HepG2 (cell line): ENCODE data around the gene CD207. TPM values are rescaled to one million over a fixed set of nuclear protein-coding genes. Genes with fewer than 3 reads are reported as not detected.

ENCODE experiments used
- AFF4 ChIP-seq: sonication (generic); formaldehyde crosslinking; IDR thresholded peaks from 2 replicates; pipeline ENCODE4 v1.4.0; 2020; ENCODE audit warnings: missing genetic modification reagents
- CBX2 ChIP-seq, 2 experiments: fragments of 200-600 bp in 1 of 2; sonication (generic); formaldehyde crosslinking in 1 of 2; IDR thresholded peaks; 2 replicates each; pipeline versions ENCODE4 v1.7.0 to v1.8.1; 2018 to 2022; ENCODE audit warnings: low read depth in 2 of 2, low read length in 1 of 2, mild to moderate bottlenecking in 1 of 2, missing genetic modification reagents in 1 of 2
- GLMP ChIP-seq: sonication (generic); formaldehyde crosslinking; IDR thresholded peaks from 2 replicates; pipeline ENCODE4 v1.9.0; 2021; ENCODE audit warnings: missing genetic modification reagents, mild to moderate bottlenecking, borderline replicate concordance
- ZFP36L2 ChIP-seq: sonication (generic); formaldehyde crosslinking; IDR thresholded peaks from 2 replicates; pipeline ENCODE4 v1.4.0; 2020; ENCODE audit warnings: missing genetic modification reagents
- ZFP62 ChIP-seq: sonication (generic); formaldehyde crosslinking; IDR thresholded peaks from 2 replicates; pipeline ENCODE4 v1.4.0; 2020; ENCODE audit warnings: missing genetic modification reagents
- ZMYM3 ChIP-seq: sonication (generic); formaldehyde crosslinking; IDR thresholded peaks from 2 replicates; pipeline ENCODE4 v1.5.1; 2020; ENCODE audit warnings: mild to moderate bottlenecking, missing genetic modification reagents
- ZNF329 ChIP-seq: sonication (generic); formaldehyde crosslinking; IDR thresholded peaks from 2 replicates; pipeline ENCODE4 v1.9.0; 2021; ENCODE audit warnings: low read depth, mild to moderate bottlenecking, missing genetic modification reagents
- ZNF550 ChIP-seq: sonication (generic); formaldehyde crosslinking; IDR thresholded peaks from 2 replicates; pipeline ENCODE4 v1.4.0; 2020; ENCODE audit warnings: mild to moderate bottlenecking, missing genetic modification reagents, borderline replicate concordance
- ZNF782 ChIP-seq: sonication (generic); formaldehyde crosslinking; IDR thresholded peaks from 2 replicates; pipeline ENCODE4 v1.4.0; 2020; ENCODE audit warnings: missing genetic modification reagents, mild to moderate bottlenecking, borderline replicate concordance
- polyA plus RNA-seq, 8 experiments: library from polyadenylated mRNA; depleted of rRNA in 3 of 8; stranded (reverse) in 7 of 8; unstranded in 1 of 8; fragments of >200 nt; fragmentation: Illumina TruSeq in 4 of 8; extraction: Trizol in 4 of 8; gene quantifications; 2 replicates each; pipeline versions ENCODE4 v1.2.1 to v1.2.3, GENCODE V29; 2011 to 2016; ENCODE audit warnings: low read depth in 4 of 8, missing spikeins in 1 of 8, mixed read lengths in 1 of 8; ENCODE audit not compliant: insufficient read depth in 1 of 8
- total RNA-seq, 5 experiments: library from RNA; depleted of rRNA; stranded (reverse); fragments of >200 nt; fragmentation: Illumina TruSeq; extraction: Trizol; gene quantifications; 2 replicates each; pipeline ENCODE4 v1.2.3, GENCODE V29; 2016; ENCODE audit warnings: low read depth in 1 of 5
- TF ChIP-seq, protein P1 (sequence below), 2 experiments: fragments of 450-650 bp in 1 of 2; sonication (generic) in 1 of 2; formaldehyde crosslinking in 1 of 2; IDR thresholded peaks; 2 replicates each; pipeline versions ENCODE4 v1.6.1 to v1.8.0; 2016 to 2022; ENCODE audit warnings: antibody characterized with exemption in 1 of 2, mild to moderate bottlenecking in 1 of 2, missing genetic modification reagents in 1 of 2

The CD207 gene
- total and polyA plus RNA-seq, 2 of the 13 experiments (the other 11 are each of a cell fraction or from before 2014, with no cell fraction given), result 0.09 to 0.15 TPM

- TF ChIP-seq AFF4 (CRISPR knock-in tag) (no peak), ZNF782 (CRISPR knock-in tag) (no peak; the same call in 1 of the 2 replicates), ZFP62 (CRISPR knock-in tag) (no peak), ZNF550 (no peak), ZMYM3 (peak; percentile 88), ZNF329 (CRISPR knock-in tag) (no peak), CBX2 (IDR thresholded peaks at IDR 0.05; ENCODE audit: low read depth, low read length) (no peak), CBX2 (CRISPR knock-in tag; IDR thresholded peaks at IDR 0.05; ENCODE audit: low read depth) (0 out of 2 replicates have a peak, but pooled peaks have one; percentile 36), GLMP (no peak), ZFP36L2 (CRISPR knock-in tag) (no peak; the same call in 1 of the 2 replicates)
- TF ChIP-seq, protein P1, sequence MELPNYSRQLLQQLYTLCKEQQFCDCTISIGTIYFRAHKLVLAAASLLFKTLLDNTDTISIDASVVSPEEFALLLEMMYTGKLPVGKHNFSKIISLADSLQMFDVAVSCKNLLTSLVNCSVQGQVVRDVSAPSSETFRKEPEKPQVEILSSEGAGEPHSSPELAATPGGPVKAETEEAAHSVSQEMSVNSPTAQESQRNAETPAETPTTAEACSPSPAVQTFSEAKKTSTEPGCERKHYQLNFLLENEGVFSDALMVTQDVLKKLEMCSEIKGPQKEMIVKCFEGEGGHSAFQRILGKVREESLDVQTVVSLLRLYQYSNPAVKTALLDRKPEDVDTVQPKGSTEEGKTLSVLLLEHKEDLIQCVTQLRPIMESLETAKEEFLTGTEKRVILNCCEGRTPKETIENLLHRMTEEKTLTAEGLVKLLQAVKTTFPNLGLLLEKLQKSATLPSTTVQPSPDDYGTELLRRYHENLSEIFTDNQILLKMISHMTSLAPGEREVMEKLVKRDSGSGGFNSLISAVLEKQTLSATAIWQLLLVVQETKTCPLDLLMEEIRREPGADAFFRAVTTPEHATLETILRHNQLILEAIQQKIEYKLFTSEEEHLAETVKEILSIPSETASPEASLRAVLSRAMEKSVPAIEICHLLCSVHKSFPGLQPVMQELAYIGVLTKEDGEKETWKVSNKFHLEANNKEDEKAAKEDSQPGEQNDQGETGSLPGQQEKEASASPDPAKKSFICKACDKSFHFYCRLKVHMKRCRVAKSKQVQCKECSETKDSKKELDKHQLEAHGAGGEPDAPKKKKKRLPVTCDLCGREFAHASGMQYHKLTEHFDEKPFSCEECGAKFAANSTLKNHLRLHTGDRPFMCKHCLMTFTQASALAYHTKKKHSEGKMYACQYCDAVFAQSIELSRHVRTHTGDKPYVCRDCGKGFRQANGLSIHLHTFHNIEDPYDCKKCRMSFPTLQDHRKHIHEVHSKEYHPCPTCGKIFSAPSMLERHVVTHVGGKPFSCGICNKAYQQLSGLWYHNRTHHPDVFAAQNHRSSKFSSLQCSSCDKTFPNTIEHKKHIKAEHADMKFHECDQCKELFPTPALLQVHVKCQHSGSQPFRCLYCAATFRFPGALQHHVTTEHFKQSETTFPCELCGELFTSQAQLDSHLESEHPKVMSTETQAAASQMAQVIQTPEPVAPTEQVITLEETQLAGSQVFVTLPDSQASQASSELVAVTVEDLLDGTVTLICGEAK (IDR thresholded peaks at IDR 0.05), result no peak
- TF ChIP-seq, protein P1 (CRISPR knock-in tag; IDR thresholded peaks at IDR 0.05), result no peak; the same call in 1 of the 2 replicates
These were observed 28.4 kb downstream of the CD207 start (continued) for GRCh38 chr2:70807102-70807827.
